A549 (cell line): Measurements from ENCODE around the gene TENT4A. TPM values are rescaled to one million over a fixed set of nuclear protein-coding genes. Genes with fewer than 3 reads are reported as not detected.

Source experiments
- ATAC-seq, 2 experiments: fragments of 200-7000 bp in 1 of 2; fragments of >200 bp in 1 of 2; cut with Nextera tagmentation in 1 of 2; cut with Tn5 transposase in 1 of 2; 3 replicates each; pipeline versions ENCODE4 v1.8.0 to v1.9.1; 2018 to 2020; ENCODE audit warnings: mild to moderate bottlenecking in 1 of 2, moderate library complexity in 1 of 2
- CTCF ChIA-PET: fragments of 300-600 bp; sonication (Branson Sonifier 250); formaldehyde crosslinking; extraction: SDS; loops from one replicate; lab custom pipeline; 2021; ENCODE audit warnings: antibody characterized with exemption, inconsistent platforms; lab: Yijun Ruan, JAX
- POLR2A ChIA-PET: fragments of 350-600 bp; formaldehyde crosslinking; extraction: SDS; loops from one replicate; lab custom pipeline; 2021; ENCODE audit warnings: antibody characterized with exemption, inconsistent platforms; lab: Yijun Ruan, JAX
- DNase-seq, 2 experiments: peaks; one replicate each; pipeline versions ENCODE4 v3.0.0 to v3.0.0-alpha.2; 2011 to 2016; ENCODE audit warnings: low read depth in 1 of 2, low spot score in 1 of 2
- FAIRE-seq: peaks from 2 replicates; lab custom pipeline; 2011; peaks lifted over from hg19 to GRCh38; lab: Jason Lieb, UNC
- H3K27ac ChIP-seq, 2 experiments: fragments of >200 bp; sonication (Bioruptor Twin); formaldehyde crosslinking; 3 replicates each; pipeline ENCODE4 v1.5.1; 2016 to 2017
- H3K4me1 ChIP-seq: fragments of >200 bp; sonication (Bioruptor Twin); formaldehyde crosslinking; 3 replicates; pipeline ENCODE4 v1.6.1; 2016
- H3K4me2 ChIP-seq: fragments of >200 bp; sonication (Bioruptor Twin); formaldehyde crosslinking; 3 replicates; pipeline ENCODE4 v1.6.1; 2016
- H3K4me3 ChIP-seq: fragments of >200 bp; sonication (Bioruptor Twin); formaldehyde crosslinking; 3 replicates; pipeline ENCODE4 v1.5.1; 2016
- H3K9me3 ChIP-seq: fragments of >200 bp; sonication (Bioruptor Twin); formaldehyde crosslinking; 3 replicates; pipeline ENCODE4 v1.6.1; 2016
- CEBPB ChIP-seq, 2 experiments: fragments of >200 bp in 1 of 2; sonication (Bioruptor Twin) in 1 of 2; formaldehyde crosslinking in 1 of 2; IDR thresholded peaks; 2 replicates each; pipeline ENCODE4 v1.6.1; 2012 to 2016
- FOSL2 ChIP-seq, 2 experiments: fragments of 450-650 bp in 1 of 2; fragments of >200 bp in 1 of 2; sonication (Bioruptor Twin) in 1 of 2; formaldehyde crosslinking; IDR thresholded peaks; 2 replicates each; pipeline versions ENCODE4 v1.5.0 to v1.6.1; 2016 to 2020; ENCODE audit warnings: mild to moderate bottlenecking in 1 of 2, moderate library complexity in 1 of 2
- FOXS1 ChIP-seq: fragments of 250-450 bp; sonication (Bioruptor Pico); IDR thresholded peaks from 2 replicates; pipeline ENCODE4 v1.5.0; 2020; ENCODE audit warnings: mild to moderate bottlenecking, moderate library complexity
- GATA3 ChIP-seq: IDR thresholded peaks from 2 replicates; pipeline ENCODE4 v1.6.1; 2012; ENCODE audit warnings: borderline replicate concordance
- JUN ChIP-seq, 2 experiments: fragments of >200 bp; sonication (Bioruptor Twin); formaldehyde crosslinking; IDR thresholded peaks; 2 replicates in 1 of 2; 3 replicates in 1 of 2; pipeline ENCODE4 v1.6.1; 2016 to 2017
- JUNB ChIP-seq: fragments of >200 bp; sonication (Bioruptor Twin); formaldehyde crosslinking; IDR thresholded peaks from 2 replicates; pipeline ENCODE4 v1.6.1; 2016
- KDM5A ChIP-seq: fragments of 200-600 bp; sonication (generic); IDR thresholded peaks from 2 replicates; pipeline ENCODE4 v1.6.1; 2016; ENCODE audit warnings: antibody characterized with exemption, mild to moderate bottlenecking
- MAFK ChIP-seq: fragments of 450-650 bp; IDR thresholded peaks from 2 replicates; pipeline ENCODE4 v1.6.1; 2014; ENCODE audit not compliant: partially characterized antibody
- MAZ ChIP-seq: fragments of 150-350 bp; IDR thresholded peaks from 2 replicates; pipeline ENCODE4 v1.6.1; 2014; ENCODE audit warnings: antibody characterized with exemption, low read depth, low read length, borderline replicate concordance
- MYC ChIP-seq: IDR thresholded peaks from 2 replicates; pipeline ENCODE4 v1.6.1; 2012; ENCODE audit warnings: mild to moderate bottlenecking, inconsistent platforms, low read length, improper control_type of control experiment, borderline replicate concordance
- NFE2L2 ChIP-seq: fragments of 150-350 bp; conservative IDR thresholded peaks from 2 replicates; pipeline ENCODE4 v1.6.1; 2014; ENCODE audit warnings: low read length
- NPAS2 ChIP-seq: fragments of 250-450 bp; sonication (Bioruptor Pico); IDR thresholded peaks from 2 replicates; pipeline ENCODE4 v1.8.0; 2022; ENCODE audit warnings: mild to moderate bottlenecking, moderate library complexity, borderline replicate concordance
- SREBF2 ChIP-seq: fragments of 450-650 bp; IDR thresholded peaks from 2 replicates; pipeline ENCODE4 v1.6.1; 2014; ENCODE audit warnings: mild to moderate bottlenecking, moderate library complexity
- TP53 ChIP-seq: fragments of 250-450 bp; sonication (Bioruptor Pico); IDR thresholded peaks from 2 replicates; pipeline ENCODE4 v1.5.0; 2021; ENCODE audit warnings: mild to moderate bottlenecking, moderate library complexity
- ZC3H11A ChIP-seq: fragments of 450-650 bp; IDR thresholded peaks from 2 replicates; pipeline ENCODE4 v1.6.1; 2014; ENCODE audit warnings: antibody characterized with exemption, mild to moderate bottlenecking
- ZNF302 ChIP-seq: fragments of 250-450 bp; sonication (Bioruptor Pico); IDR thresholded peaks from 2 replicates; pipeline ENCODE4 v1.9.0; 2021; ENCODE audit warnings: inconsistent platforms, mild to moderate bottlenecking, moderate library complexity
- WGBS: methylation state at CpG from one replicate; pipeline ENCODE4 v1.1.6; 2017; ENCODE audit errors: missing lambda C conversion rate; 5-methylcytosine and 5-hydroxymethylcytosine counted together
- polyA plus RNA-seq, 4 experiments: library from polyadenylated mRNA; depleted of rRNA in 3 of 4; stranded (reverse); fragments of >200 nt; fragmentation: RNase III in 1 of 4; extraction: RNeasy Plus Mini Kit Qiagen cat#74134 plus additional on column Dnase treatment in 1 of 4; gene quantifications; 2 replicates in 3 of 4; 3 replicates in 1 of 4; pipeline ENCODE4 v1.2.3, GENCODE V29; 2011 to 2017
- TF ChIP-seq, protein P1 (sequence below): IDR thresholded peaks from 2 replicates; pipeline ENCODE4 v1.6.1; 2012
- TF ChIP-seq, protein P2 (sequence below): fragments of 450-650 bp; IDR thresholded peaks from 2 replicates; pipeline ENCODE4 v1.6.1; 2014; ENCODE audit warnings: antibody characterized with exemption
- TF ChIP-seq, protein P3 (sequence below): fragments of >200 bp; sonication (Bioruptor Twin); formaldehyde crosslinking; IDR thresholded peaks from 3 replicates; pipeline ENCODE4 v1.6.1; 2016
- TF ChIP-seq, protein P4 (sequence below): fragments of 250-450 bp; sonication (Bioruptor Pico); IDR thresholded peaks from 2 replicates; pipeline ENCODE4 v1.5.0; 2021; ENCODE audit warnings: mild to moderate bottlenecking, moderate library complexity, borderline replicate concordance
- TF ChIP-seq, protein P5 (sequence below): fragments of 250-450 bp; sonication (Bioruptor Pico); IDR thresholded peaks from 2 replicates; pipeline ENCODE4 v1.5.0; 2020; ENCODE audit warnings: low read depth, mild to moderate bottlenecking, moderate library complexity
- TF ChIP-seq, protein P6 (sequence below): fragments of 200-600 bp; sonication (generic); IDR thresholded peaks from 2 replicates; pipeline ENCODE4 v1.6.1; 2016; ENCODE audit warnings: antibody characterized with exemption, mild to moderate bottlenecking, moderate library complexity

TENT4A gene
- polyA plus RNA-seq, 2 of the 4 experiments (the other 2 are of a cell fraction), result 7.2 to 15.2 TPM

DNA sequence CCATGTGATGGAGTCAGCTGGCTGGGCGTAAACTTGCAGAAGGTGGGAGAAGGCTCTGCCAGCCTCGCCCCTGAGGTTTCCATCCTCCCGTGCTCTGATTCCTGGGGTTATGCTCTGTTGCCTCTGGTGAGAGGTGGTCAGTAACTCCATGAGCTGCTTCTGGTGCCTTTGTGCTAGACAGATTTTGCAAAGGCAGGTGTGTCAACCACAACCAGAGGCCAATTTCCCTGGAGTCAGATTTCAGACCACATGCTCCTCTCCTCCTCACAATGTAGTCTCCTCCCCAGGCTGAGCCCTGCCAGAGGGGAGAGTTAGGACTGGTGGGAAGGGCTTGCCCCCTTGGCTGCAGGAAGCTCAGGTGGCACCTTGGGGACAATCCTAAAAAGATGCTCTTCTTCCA, 38.8 kb upstream of the TENT4A start:
- no peak for FAIRE-seq

DNA sequence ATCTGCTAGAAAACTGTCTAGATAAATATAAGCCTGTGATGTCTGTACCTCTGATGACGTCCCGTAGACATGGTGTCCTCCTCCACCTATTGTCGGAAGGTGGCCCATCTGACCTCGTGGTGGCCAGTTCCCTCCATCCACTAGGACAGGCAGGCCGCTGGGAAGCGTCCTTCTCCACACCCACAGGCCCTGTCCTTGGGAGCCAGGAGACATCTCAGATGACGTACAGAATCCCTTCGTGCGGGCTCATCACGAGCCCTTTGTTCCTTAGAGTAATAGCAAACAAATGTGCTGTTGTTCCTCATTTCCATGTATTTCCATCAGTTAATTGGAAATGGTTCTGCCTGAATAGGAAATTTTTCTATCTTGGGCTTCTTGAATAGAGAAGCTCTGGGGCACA, 38.3 kb upstream of the TENT4A start:
- DNase-seq (no peak), FAIRE-seq (no peak), ATAC-seq (no peak)
- WGBS, result 81% methylated on average over 10 of the region's 10 CpGs
- Histone ChIP-seq H3K27ac (no peak overlapping the region), H3K4me3 (no peak overlapping the region), H3K4me1 (no peaks in the 10 kb centered on the region), H3K4me2 (no peak overlapping the region), H3K9me3 (peaks cover 7% of the 10 kb centered on the region; the same call in 1 of the 3 replicates)
- ChIA-PET CTCF (no interaction called here), POLR2A (no interaction called here)
- no peak for TF ChIP-seq ZC3H11A

More for the DNA sequence above, 38.8 kb upstream of the TENT4A start:
- POLR2A ChIA-PET, result no interaction called here
- Histone ChIP-seq H3K27ac (no peak overlapping the region), H3K4me2 (no peak overlapping the region), H3K4me3 (no peak overlapping the region), H3K9me3 (peaks cover 7% of the 10 kb centered on the region; the same call in 1 of the 3 replicates), H3K4me1 (no peaks in the 10 kb centered on the region)
- TF ChIP-seq, protein P1, sequence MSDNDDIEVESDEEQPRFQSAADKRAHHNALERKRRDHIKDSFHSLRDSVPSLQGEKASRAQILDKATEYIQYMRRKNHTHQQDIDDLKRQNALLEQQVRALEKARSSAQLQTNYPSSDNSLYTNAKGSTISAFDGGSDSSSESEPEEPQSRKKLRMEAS, result no peak
- TF ChIP-seq JUNB (no peak), MYC (no peak), CEBPB (IDR thresholded peaks at IDR 0.05) (no peak), MAFK (no peak), GATA3 (no peak), MAZ (no peak)
- TF ChIP-seq, protein P2, sequence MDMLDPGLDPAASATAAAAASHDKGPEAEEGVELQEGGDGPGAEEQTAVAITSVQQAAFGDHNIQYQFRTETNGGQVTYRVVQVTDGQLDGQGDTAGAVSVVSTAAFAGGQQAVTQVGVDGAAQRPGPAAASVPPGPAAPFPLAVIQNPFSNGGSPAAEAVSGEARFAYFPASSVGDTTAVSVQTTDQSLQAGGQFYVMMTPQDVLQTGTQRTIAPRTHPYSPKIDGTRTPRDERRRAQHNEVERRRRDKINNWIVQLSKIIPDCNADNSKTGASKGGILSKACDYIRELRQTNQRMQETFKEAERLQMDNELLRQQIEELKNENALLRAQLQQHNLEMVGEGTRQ, result no peak
- CTCF ChIA-PET, result no interaction called here
- 89% methylated on average over 3 of the region's 3 CpGs for WGBS
- no peak for ATAC-seq
- no peak for DNase-seq

DNA sequence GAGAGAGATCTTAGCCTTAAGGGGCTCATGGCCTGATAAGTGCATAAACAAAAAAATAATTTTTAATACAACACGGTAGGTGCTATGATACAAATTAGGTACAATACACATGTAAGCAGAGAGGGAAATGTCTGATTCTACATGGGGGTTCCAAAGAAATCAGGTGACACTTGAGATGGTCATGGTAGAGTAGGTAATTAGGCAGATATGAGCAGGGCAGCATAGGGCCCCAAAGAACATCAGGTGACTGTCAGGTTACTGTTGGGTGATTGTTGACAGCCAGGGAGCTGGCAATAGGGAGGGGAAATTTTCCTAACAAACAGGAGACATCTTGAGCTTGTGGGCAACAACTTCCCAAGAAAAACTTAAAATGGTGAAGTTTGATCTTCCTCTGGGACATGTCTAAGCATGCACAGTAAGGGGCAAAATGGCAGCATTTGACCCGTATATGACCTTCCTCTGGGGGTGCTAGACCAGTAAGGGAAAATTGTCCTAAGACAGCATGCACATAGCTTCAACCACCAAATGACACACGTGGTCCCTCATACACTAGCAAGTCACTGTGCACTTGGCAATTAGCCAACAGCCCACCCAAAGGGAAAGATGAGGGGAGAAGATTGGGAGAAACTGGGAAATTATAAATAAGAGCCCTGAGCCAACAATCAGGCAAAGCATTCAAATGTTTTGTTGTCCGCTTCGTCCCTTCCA, 37.3 kb upstream of the TENT4A start:
- Histone ChIP-seq H3K4me1 (no peaks in the 10 kb centered on the region), H3K27ac (0 out of 6 replicates have a peak overlapping the region, but pooled peaks of 1 of the 2 experiments have one; percentile 22), H3K4me3 (no peak overlapping the region), H3K9me3 (peaks cover 7% of the 10 kb centered on the region; the same call in 1 of the 3 replicates), H3K4me2 (no peak overlapping the region)
- peak in 1 of 2 experiments; percentile 11 for DNase-seq
- CTCF ChIA-PET, result no interaction called here
- POLR2A ChIA-PET, result no interaction called here
- FAIRE-seq, result no peak
- WGBS, result 86% methylated on average over 5 of the region's 5 CpGs
- ATAC-seq, result no peak; a peak in 1 of 6 replicates
- TF ChIP-seq NPAS2 (CRISPR knock-in tag) (no peak), SREBF2 (no peak), MYC (no peak), JUN (IDR thresholded peaks at IDR 0.05) (no peak), GATA3 (no peak), ZC3H11A (no peak), FOXS1 (CRISPR knock-in tag) (no peak), FOSL2 (IDR thresholded peaks at IDR 0.05) (no peak), FOSL2 (CRISPR knock-in tag; IDR thresholded peaks at IDR 0.05) (no peak), KDM5A (no peak), NFE2L2 (no peak), TP53 (CRISPR knock-in tag) (no peak), ZNF302 (CRISPR knock-in tag) (no peak), MAZ (no peak)
- TF ChIP-seq, protein P3, sequence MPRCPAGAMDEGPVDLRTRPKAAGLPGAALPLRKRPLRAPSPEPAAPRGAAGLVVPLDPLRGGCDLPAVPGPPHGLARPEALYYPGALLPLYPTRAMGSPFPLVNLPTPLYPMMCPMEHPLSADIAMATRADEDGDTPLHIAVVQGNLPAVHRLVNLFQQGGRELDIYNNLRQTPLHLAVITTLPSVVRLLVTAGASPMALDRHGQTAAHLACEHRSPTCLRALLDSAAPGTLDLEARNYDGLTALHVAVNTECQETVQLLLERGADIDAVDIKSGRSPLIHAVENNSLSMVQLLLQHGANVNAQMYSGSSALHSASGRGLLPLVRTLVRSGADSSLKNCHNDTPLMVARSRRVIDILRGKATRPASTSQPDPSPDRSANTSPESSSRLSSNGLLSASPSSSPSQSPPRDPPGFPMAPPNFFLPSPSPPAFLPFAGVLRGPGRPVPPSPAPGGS, result no peak
- TF ChIP-seq, protein P4, sequence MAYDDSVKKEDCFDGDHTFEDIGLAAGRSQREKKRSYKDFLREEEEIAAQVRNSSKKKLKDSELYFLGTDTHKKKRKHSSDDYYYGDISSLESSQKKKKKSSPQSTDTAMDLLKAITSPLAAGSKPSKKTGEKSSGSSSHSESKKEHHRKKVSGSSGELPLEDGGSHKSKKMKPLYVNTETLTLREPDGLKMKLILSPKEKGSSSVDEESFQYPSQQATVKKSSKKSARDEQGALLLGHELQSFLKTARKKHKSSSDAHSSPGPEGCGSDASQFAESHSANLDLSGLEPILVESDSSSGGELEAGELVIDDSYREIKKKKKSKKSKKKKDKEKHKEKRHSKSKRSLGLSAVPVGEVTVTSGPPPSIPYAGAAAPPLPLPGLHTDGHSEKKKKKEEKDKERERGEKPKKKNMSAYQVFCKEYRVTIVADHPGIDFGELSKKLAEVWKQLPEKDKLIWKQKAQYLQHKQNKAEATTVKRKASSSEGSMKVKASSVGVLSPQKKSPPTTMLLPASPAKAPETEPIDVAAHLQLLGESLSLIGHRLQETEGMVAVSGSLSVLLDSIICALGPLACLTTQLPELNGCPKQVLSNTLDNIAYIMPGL, result no peak
- TF ChIP-seq, protein P5, sequence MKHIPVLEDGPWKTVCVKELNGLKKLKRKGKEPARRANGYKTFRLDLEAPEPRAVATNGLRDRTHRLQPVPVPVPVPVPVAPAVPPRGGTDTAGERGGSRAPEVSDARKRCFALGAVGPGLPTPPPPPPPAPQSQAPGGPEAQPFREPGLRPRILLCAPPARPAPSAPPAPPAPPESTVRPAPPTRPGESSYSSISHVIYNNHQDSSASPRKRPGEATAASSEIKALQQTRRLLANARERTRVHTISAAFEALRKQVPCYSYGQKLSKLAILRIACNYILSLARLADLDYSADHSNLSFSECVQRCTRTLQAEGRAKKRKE (CRISPR knock-in tag), result no peak
- TF ChIP-seq, protein P1, result no peak
- TF ChIP-seq, protein P6, sequence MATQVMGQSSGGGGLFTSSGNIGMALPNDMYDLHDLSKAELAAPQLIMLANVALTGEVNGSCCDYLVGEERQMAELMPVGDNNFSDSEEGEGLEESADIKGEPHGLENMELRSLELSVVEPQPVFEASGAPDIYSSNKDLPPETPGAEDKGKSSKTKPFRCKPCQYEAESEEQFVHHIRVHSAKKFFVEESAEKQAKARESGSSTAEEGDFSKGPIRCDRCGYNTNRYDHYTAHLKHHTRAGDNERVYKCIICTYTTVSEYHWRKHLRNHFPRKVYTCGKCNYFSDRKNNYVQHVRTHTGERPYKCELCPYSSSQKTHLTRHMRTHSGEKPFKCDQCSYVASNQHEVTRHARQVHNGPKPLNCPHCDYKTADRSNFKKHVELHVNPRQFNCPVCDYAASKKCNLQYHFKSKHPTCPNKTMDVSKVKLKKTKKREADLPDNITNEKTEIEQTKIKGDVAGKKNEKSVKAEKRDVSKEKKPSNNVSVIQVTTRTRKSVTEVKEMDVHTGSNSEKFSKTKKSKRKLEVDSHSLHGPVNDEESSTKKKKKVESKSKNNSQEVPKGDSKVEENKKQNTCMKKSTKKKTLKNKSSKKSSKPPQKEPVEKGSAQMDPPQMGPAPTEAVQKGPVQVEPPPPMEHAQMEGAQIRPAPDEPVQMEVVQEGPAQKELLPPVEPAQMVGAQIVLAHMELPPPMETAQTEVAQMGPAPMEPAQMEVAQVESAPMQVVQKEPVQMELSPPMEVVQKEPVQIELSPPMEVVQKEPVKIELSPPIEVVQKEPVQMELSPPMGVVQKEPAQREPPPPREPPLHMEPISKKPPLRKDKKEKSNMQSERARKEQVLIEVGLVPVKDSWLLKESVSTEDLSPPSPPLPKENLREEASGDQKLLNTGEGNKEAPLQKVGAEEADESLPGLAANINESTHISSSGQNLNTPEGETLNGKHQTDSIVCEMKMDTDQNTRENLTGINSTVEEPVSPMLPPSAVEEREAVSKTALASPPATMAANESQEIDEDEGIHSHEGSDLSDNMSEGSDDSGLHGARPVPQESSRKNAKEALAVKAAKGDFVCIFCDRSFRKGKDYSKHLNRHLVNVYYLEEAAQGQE, result no peak
